H1 (cell line): ENCODE data around the gene TMEM178B. TPM values are rescaled to one million over a fixed set of nuclear protein-coding genes. Genes with fewer than 3 reads are reported as not detected.

Experiments
- CTCF ChIA-PET: fragments of 300-600 bp; sonication (Branson Sonifier 250); formaldehyde crosslinking; loops from one replicate; lab custom pipeline; 2021; ENCODE audit not compliant: partially characterized antibody; lab: Charles Lee
- POLR2A ChIA-PET: fragments of 300-600 bp; sonication (Branson Sonifier 250); formaldehyde crosslinking; loops from one replicate; lab custom pipeline; 2021; ENCODE audit warnings: inconsistent platforms; ENCODE audit not compliant: partially characterized antibody; lab: Charles Lee
- DNase-seq, 2 experiments: peaks; one replicate each; pipeline versions ENCODE4 v3.0.0 to v3.0.0-alpha.2; 2010 to 2022; ENCODE audit warnings: low spot score in 2 of 2, low read depth in 1 of 2, mixed read lengths in 1 of 2
- FAIRE-seq: peaks from 2 replicates; lab custom pipeline; 2011; peaks lifted over from hg19 to GRCh38; lab: Jason Lieb, UNC
- H2AFZ ChIP-seq: 2 replicates; pipeline ENCODE4 v1.8.1; 2012; ENCODE audit warnings: low read length, inconsistent platforms
- H2AK5ac ChIP-seq: 2 replicates; pipeline ENCODE4 v1.6.1; 2013; ENCODE audit warnings: low read depth, low read length
- H2BK120ac ChIP-seq: replicated peaks from 2 replicates; pipeline ENCODE3; 2013; ENCODE audit warnings: low read depth, low read length, inconsistent platforms
- H2BK12ac ChIP-seq: 2 replicates; pipeline ENCODE4 v1.6.1; 2013; ENCODE audit warnings: low read depth, low read length
- H2BK15ac ChIP-seq: 2 replicates; pipeline ENCODE4 v1.6.1; 2013; ENCODE audit warnings: low read length
- H2BK20ac ChIP-seq: 2 replicates; pipeline ENCODE4 v1.6.1; 2013; ENCODE audit warnings: low read length
- H2BK5ac ChIP-seq: 2 replicates; pipeline ENCODE4 v1.6.1; 2013; ENCODE audit warnings: low read depth, low read length
- H3K14ac ChIP-seq: 2 replicates; pipeline ENCODE4 v1.6.1; 2013; ENCODE audit warnings: inconsistent platforms; ENCODE audit not compliant: insufficient read length
- H3K18ac ChIP-seq: 2 replicates; pipeline ENCODE4 v1.6.1; 2013; ENCODE audit warnings: low read length; ENCODE audit errors: extremely low read depth
- H3K23ac ChIP-seq: 2 replicates; pipeline ENCODE4 v1.6.1; 2013; ENCODE audit warnings: inconsistent platforms; ENCODE audit not compliant: insufficient read length
- H3K23me2 ChIP-seq: 2 replicates; pipeline ENCODE4 v1.6.1; 2013; ENCODE audit warnings: low read depth, low read length
- H3K27ac ChIP-seq: 2 replicates; pipeline ENCODE4 v1.6.1; 2011; ENCODE audit warnings: low read depth, low read length, inconsistent platforms
- H3K27me3 ChIP-seq, 4 experiments: replicated peaks in 1 of 4; 1 replicate in 1 of 4; 2 replicates in 3 of 4; pipeline versions ENCODE4 v1.6.1 to v1.8.1; 2011 to 2013; ENCODE audit warnings: low read length in 3 of 4, mild to moderate bottlenecking in 3 of 4, inconsistent platforms in 2 of 4, mixed read lengths in 2 of 4, moderate library complexity in 1 of 4; ENCODE audit not compliant: control insufficient read depth in 3 of 4, insufficient read depth in 3 of 4; ENCODE audit errors: extremely low read depth in 1 of 4
- H3K36me3 ChIP-seq, 4 experiments: 2 replicates each; pipeline versions ENCODE4 v1.6.1 to v1.8.1; 2011 to 2013; ENCODE audit warnings: mild to moderate bottlenecking in 4 of 4, low read length in 3 of 4, moderate library complexity in 2 of 4, control low read depth in 1 of 4, inconsistent platforms in 1 of 4; ENCODE audit not compliant: insufficient read depth in 4 of 4, control insufficient read depth in 2 of 4
- H3K4ac ChIP-seq: replicated peaks from 2 replicates; pipeline ENCODE3; 2013; ENCODE audit warnings: low read length, low read depth, mixed read lengths, inconsistent platforms; ENCODE audit not compliant: insufficient read length
- H3K4me1 ChIP-seq, 4 experiments: replicated peaks in 1 of 4; 1 replicate in 1 of 4; 2 replicates in 3 of 4; pipeline versions ENCODE4 v1.6.1 to v1.8.1; 2011 to 2013; ENCODE audit warnings: low read length in 3 of 4, inconsistent platforms in 2 of 4, mixed read lengths in 1 of 4; ENCODE audit not compliant: insufficient read depth in 4 of 4, control insufficient read depth in 3 of 4
- H3K4me2 ChIP-seq, 2 experiments: 2 replicates each; pipeline versions ENCODE4 v1.6.1 to v1.8.1; 2011 to 2013; ENCODE audit warnings: low read depth in 2 of 2, low read length in 2 of 2, control low read depth in 1 of 2, inconsistent platforms in 1 of 2, mild to moderate bottlenecking in 1 of 2; ENCODE audit not compliant: insufficient read depth in 1 of 2
- H3K4me3 ChIP-seq, 4 experiments: fragments of 200-600, 300-600 bp in 1 of 4; sonication (generic), shearing (Covaris generic), sonication (Bioruptor Twin) in 1 of 4; 2 replicates each; pipeline versions ENCODE4 v1.5.1 to v1.8.1; 2011 to 2016; ENCODE audit warnings: low read length in 4 of 4, low read depth in 3 of 4, control low read depth in 2 of 4, inconsistent platforms in 2 of 4, mild to moderate bottlenecking in 2 of 4, mixed read lengths in 1 of 4, moderate library complexity in 1 of 4; ENCODE audit not compliant: insufficient read depth in 2 of 4; ENCODE audit errors: extremely low read depth in 1 of 4
- H3K56ac ChIP-seq: replicated peaks from 2 replicates; pipeline ENCODE3; 2013; ENCODE audit warnings: low read depth, mild to moderate bottlenecking, mixed read lengths, low read length, inconsistent platforms; ENCODE audit not compliant: insufficient read length
- H3K79me1 ChIP-seq: 2 replicates; pipeline ENCODE4 v1.6.1; 2013; ENCODE audit warnings: low read depth, low read length, control low read depth
- H3K79me2 ChIP-seq, 2 experiments: 2 replicates each; pipeline versions ENCODE4 v1.6.1 to v1.8.1; 2012 to 2013; ENCODE audit warnings: low read length in 2 of 2, mild to moderate bottlenecking in 2 of 2, inconsistent platforms in 1 of 2; ENCODE audit not compliant: insufficient read depth in 2 of 2, control insufficient read depth in 1 of 2
- H3K9ac ChIP-seq, 4 experiments: replicated peaks in 1 of 4; 1 replicate in 1 of 4; 2 replicates in 3 of 4; pipeline versions ENCODE4 v1.6.1 to v1.8.1; 2011 to 2013; ENCODE audit warnings: low read depth in 3 of 4, low read length in 3 of 4, control low read depth in 2 of 4, mild to moderate bottlenecking in 2 of 4, moderate library complexity in 2 of 4, inconsistent platforms in 1 of 4; ENCODE audit errors: extremely low read depth in 1 of 4
- H3K9me3 ChIP-seq, 2 experiments: 2 replicates each; pipeline versions ENCODE4 v1.6.1 to v1.8.1; 2012 to 2013; ENCODE audit warnings: mild to moderate bottlenecking in 2 of 2, moderate library complexity in 2 of 2, control low read depth in 1 of 2, inconsistent platforms in 1 of 2, low read depth in 1 of 2, low read length in 1 of 2, mixed read lengths in 1 of 2; ENCODE audit not compliant: insufficient read depth in 2 of 2
- H4K20me1 ChIP-seq, 2 experiments: replicated peaks in 1 of 2; 2 replicates each; pipeline versions ENCODE3 to v1.8.1; 2011 to 2013; ENCODE audit warnings: inconsistent platforms in 2 of 2, low read length in 2 of 2, mild to moderate bottlenecking in 1 of 2; ENCODE audit not compliant: insufficient read depth in 2 of 2, control insufficient read depth in 1 of 2
- H4K5ac ChIP-seq: 2 replicates; pipeline ENCODE4 v1.6.1; 2013; ENCODE audit warnings: low read length, low read depth, mixed read lengths, inconsistent platforms; ENCODE audit not compliant: insufficient read length
- H4K8ac ChIP-seq: 2 replicates; pipeline ENCODE4 v1.8.0; 2013; ENCODE audit warnings: mild to moderate bottlenecking, moderate library complexity, low read length, inconsistent platforms; ENCODE audit not compliant: insufficient read depth; ENCODE audit errors: extremely low read depth
- H4K91ac ChIP-seq: replicated peaks from 2 replicates; pipeline ENCODE3; 2013; ENCODE audit warnings: low read length, mixed read lengths, inconsistent platforms; ENCODE audit not compliant: insufficient read length
- EP300 ChIP-seq, 2 experiments: IDR thresholded peaks; 1 replicate in 1 of 2; 2 replicates in 1 of 2; pipeline ENCODE4 v1.6.1; 2011 to 2012; ENCODE audit warnings: low read depth in 2 of 2, low read length in 2 of 2, mild to moderate bottlenecking in 2 of 2, borderline replicate concordance in 1 of 2, inconsistent platforms in 1 of 2, moderate library complexity in 1 of 2
- RAD21 ChIP-seq, 2 experiments: IDR thresholded peaks in 1 of 2; conservative IDR thresholded peaks in 1 of 2; 2 replicates each; pipeline ENCODE4 v1.6.1; 2011; ENCODE audit warnings: low read depth in 2 of 2, low read length in 2 of 2, improper control_type of control experiment in 1 of 2, inconsistent platforms in 1 of 2, mild to moderate bottlenecking in 1 of 2, moderate library complexity in 1 of 2
- RFX5 ChIP-seq: IDR thresholded peaks from 2 replicates; pipeline ENCODE4 v1.6.1; 2011; ENCODE audit warnings: low read depth, low read length, improper control_type of control experiment, borderline replicate concordance
- TAF1 ChIP-seq: IDR thresholded peaks from 2 replicates; pipeline ENCODE4 v1.6.1; 2011; ENCODE audit warnings: mild to moderate bottlenecking, low read depth, low read length
- TEAD4 ChIP-seq: IDR thresholded peaks from 2 replicates; pipeline ENCODE4 v1.6.1; 2012; ENCODE audit warnings: low read depth, low read length, inconsistent platforms, mixed read lengths
- WGBS, 2 experiments: shearing (Covaris generic) in 1 of 2; methylation state at CpG; one replicate each; pipeline versions ENCODE4 v1.1.6 to v1.1.7; 2013 to 2015; ENCODE audit warnings: low lambda C conversion rate in 2 of 2, mixed read lengths in 2 of 2, inconsistent platforms in 1 of 2, low coverage in 1 of 2, missing lambda C conversion rate in 1 of 2; ENCODE audit not compliant: insufficient replicate concordance in 2 of 2, insufficient coverage in 1 of 2, insufficient read length in 1 of 2; ENCODE audit errors: extremely low coverage in 1 of 2, missing lambda C conversion rate in 1 of 2; 5-methylcytosine and 5-hydroxymethylcytosine counted together
- polyA plus RNA-seq, 7 experiments: library from polyadenylated mRNA; depleted of rRNA in 3 of 7; stranded (reverse) in 5 of 7; unstranded in 2 of 7; fragments of >200 nt in 5 of 7; fragments of 200-250 nt in 2 of 7; gene quantifications; 1 replicate in 5 of 7; 2 replicates in 1 of 7; 4 replicates in 1 of 7; pipeline versions ENCODE4 v1.2.1 to v1.2.3, GENCODE V29; 2011 to 2013; ENCODE audit warnings: missing spikeins in 2 of 7, mixed read lengths in 2 of 7
- total RNA-seq: library from RNA; stranded (reverse); fragmentation: NEBNext Ultra II Directional; extraction: Animal tissue kit (Norgen Biotek cat#: 25700); gene quantifications from 2 replicates; pipeline ENCODE4 v1.2.1, GENCODE V29; 2021

TMEM178B gene
- total and polyA plus RNA-seq, 2 of the 8 experiments (the other 6 are each of a cell fraction or from before 2014, with no cell fraction given): 5.3 to 18.1 TPM

- Histone ChIP-seq H2BK20ac (no peak overlapping the region), H3K23me2 (no peaks in the 10 kb centered on the region; the same call in 1 of the 2 replicates), H3K9me3 (0 out of 4 replicates have a peak, but pooled peaks cover 0 to 2% of the 10 kb centered on the region in 2 experiments), H3K4ac (no peak overlapping the region), H2AFZ (no peak overlapping the region), H3K79me1 (no peaks in the 10 kb centered on the region), H3K14ac (no peak overlapping the region), H3K23ac (no peak overlapping the region), H2BK5ac (no peak overlapping the region), H4K8ac (no peak overlapping the region), H3K36me3 (no peaks in the 10 kb centered on the region), H3K56ac (no peak overlapping the region), H3K4me1 (peaks cover 1 to 9% (median 4%) of the 10 kb centered on the region in 4 experiments; a peak in 5 of 7 replicates), H3K27ac (no peak overlapping the region), H3K4me2 (no peak overlapping the region), H2BK120ac (no peak overlapping the region), H3K18ac (no peak overlapping the region), H4K20me1 (no peaks in the 10 kb centered on the region), H3K27me3 (no peaks in the 10 kb centered on the region), H3K9ac (no peak overlapping the region), H2BK15ac (no peak overlapping the region), H2BK12ac (no peak overlapping the region), H4K91ac (no peak overlapping the region), H2AK5ac (no peak overlapping the region), H3K4me3 (no peak overlapping the region), H4K5ac (no peak overlapping the region), H3K79me2 (no peaks in the 10 kb centered on the region)
- DNase-seq (no peak), FAIRE-seq (no peak)
- TF ChIP-seq RFX5: no peak
- no peak for TF ChIP-seq TEAD4
- no peak for TF ChIP-seq EP300 (IDR thresholded peaks at IDR 0.05; ENCODE audit: borderline replicate concordance in 1 of 2, low read depth in 2 of 2, low read length in 2 of 2)
- TF ChIP-seq TAF1: no peak
- no peak for TF ChIP-seq RAD21 (IDR thresholded peaks at IDR 0.05 in 1 of 2, conservative IDR thresholded peaks at IDR 0.05 in 1 of 2; ENCODE audit: low read depth in 2 of 2, low read length in 2 of 2)
- WGBS, 2 experiments: 65% methylated on average over 1 of the region's 1 CpG; no CpG with 5 or more reads in 1 of the 2 experiments
- ChIA-PET POLR2A (no interaction called here), CTCF (no interaction called here)
Observed at GRCh38 chr7:141360803-141361202, 286.9 kb downstream of the TMEM178B start.
